Lung (tissue), 12 donors: ENCODE results near the gene BTG4. TPM values are rescaled to one million over a fixed set of nuclear protein-coding genes. Genes with fewer than 3 reads are reported as not detected.

ENCODE experiments used
- ATAC-seq: fragments of 200-7000 bp; cut with Tn5 transposase; one replicate; pipeline ENCODE4 v1.9.1; 2020; ENCODE audit warnings: moderate number of reproducible peaks; ENCODE audit not compliant: insufficient read depth, low FRiP score
- DNase-seq, 3 donors: peaks; one replicate each; pipeline ENCODE4 v3.0.0-alpha.2; 2013 to 2017
- H3K27ac ChIP-seq, 2 donors: one replicate each; pipeline ENCODE4 v1.5.1; 2013; ENCODE audit warnings: mild to moderate bottlenecking in 2 of 2, moderate library complexity in 2 of 2, control low read depth in 1 of 2, inconsistent platforms in 1 of 2, low read depth in 1 of 2, low read length in 1 of 2
- H3K27me3 ChIP-seq, 3 donors: one replicate each; pipeline ENCODE4 v1.5.1; 2013; ENCODE audit warnings: low read length in 2 of 3; ENCODE audit not compliant: control insufficient read depth in 3 of 3, insufficient read depth in 3 of 3
- H3K36me3 ChIP-seq, 4 donors: one replicate each; pipeline ENCODE4 v1.5.1; 2013; ENCODE audit warnings: low read length in 4 of 4, mild to moderate bottlenecking in 1 of 4, moderate library complexity in 1 of 4; ENCODE audit not compliant: control insufficient read depth in 4 of 4, insufficient read depth in 4 of 4
- H3K4me1 ChIP-seq, 5 donors: one replicate each; pipeline ENCODE4 v1.5.1; 2013; ENCODE audit warnings: low read length in 5 of 5, mild to moderate bottlenecking in 2 of 5, moderate library complexity in 1 of 5; ENCODE audit not compliant: control insufficient read depth in 5 of 5, insufficient read depth in 5 of 5
- H3K4me3 ChIP-seq: one replicate; pipeline ENCODE4 v1.5.1; 2013; ENCODE audit warnings: mild to moderate bottlenecking, control low read depth, moderate library complexity
- H3K9ac ChIP-seq, 2 donors: one replicate each; pipeline ENCODE4 v1.5.1; 2013; ENCODE audit warnings: low read length in 2 of 2, control low read depth in 1 of 2; ENCODE audit not compliant: insufficient read depth in 1 of 2
- H3K9me3 ChIP-seq, 4 donors: one replicate each; pipeline ENCODE4 v1.5.1; 2013; ENCODE audit warnings: low read length in 3 of 4, mild to moderate bottlenecking in 1 of 4, moderate library complexity in 1 of 4; ENCODE audit not compliant: control insufficient read depth in 4 of 4, insufficient read depth in 3 of 4
- WGBS, 2 donors: extraction: QIAGEN DNeasy Blood & Tissue Kit; methylation state at CpG; one replicate each; pipeline ENCODE4 v1.1.7; 2013; 5-methylcytosine and 5-hydroxymethylcytosine counted together
- polyA plus RNA-seq, 2 donors: library from polyadenylated mRNA; stranded (reverse); fragments of 200-250 nt; gene quantifications; one replicate each; pipeline ENCODE4 v1.2.1, GENCODE V29; 2013
- total RNA-seq, 2 donors: library from RNA; depleted of rRNA in 1 of 2; stranded (reverse); fragments of >200 nt in 1 of 2; gene quantifications; one replicate each; pipeline ENCODE4 v1.2.1, GENCODE V29; 2014 to 2021
- TF ChIP-seq, protein P1 (sequence below): IDR thresholded peaks from 2 replicates; pipeline ENCODE4 v1.5.1; 2012; ENCODE audit warnings: mild to moderate bottlenecking; ENCODE audit errors: control extremely low read depth, extremely low read depth
- donor health status: control.
- donor health status: control.
- donor health status: Bipolar disorder and iron deficiency.
- donor health status: healthy.
- donor health status: DM: yes; HTN: yes; CAD: no.

BTG4 gene
- total and polyA plus RNA-seq, 4 donors: 0.23 to 1.5 (median 0.52) TPM

DNA sequence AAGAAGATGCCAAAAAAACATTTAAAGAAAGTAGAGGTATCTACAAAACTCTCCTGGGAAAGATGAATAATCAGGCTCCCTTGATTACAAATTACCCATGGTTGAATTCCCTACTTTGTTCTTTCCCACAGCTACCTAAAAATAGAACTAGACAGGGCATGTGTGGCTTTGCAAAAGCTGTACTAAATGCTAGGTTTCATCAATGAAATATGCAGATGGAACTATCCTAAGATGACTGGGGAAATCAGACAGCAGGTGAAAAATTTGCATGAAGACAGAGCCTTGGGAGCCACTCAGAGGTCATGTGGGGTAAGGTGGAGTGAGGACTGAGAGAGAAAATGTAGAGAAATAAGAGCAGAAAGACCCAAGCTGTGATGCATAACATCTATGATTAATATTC, 43.1 kb upstream of the BTG4 start:
- Histone ChIP-seq H3K4me3 (no peak overlapping the region), H3K36me3 (peaks cover 0 to 12% (median 0%) of the 10 kb centered on the region in 4 donors), H3K27me3 (no peaks in the 10 kb centered on the region), H3K4me1 (no peaks in the 10 kb centered on the region), H3K9me3 (peaks cover 0 to 3% (median 0%) of the 10 kb centered on the region in 4 donors), H3K27ac (no peak overlapping the region), H3K9ac (no peak overlapping the region)
- DNase-seq (no peak), ATAC-seq (no peak)
- TF ChIP-seq, protein P1, sequence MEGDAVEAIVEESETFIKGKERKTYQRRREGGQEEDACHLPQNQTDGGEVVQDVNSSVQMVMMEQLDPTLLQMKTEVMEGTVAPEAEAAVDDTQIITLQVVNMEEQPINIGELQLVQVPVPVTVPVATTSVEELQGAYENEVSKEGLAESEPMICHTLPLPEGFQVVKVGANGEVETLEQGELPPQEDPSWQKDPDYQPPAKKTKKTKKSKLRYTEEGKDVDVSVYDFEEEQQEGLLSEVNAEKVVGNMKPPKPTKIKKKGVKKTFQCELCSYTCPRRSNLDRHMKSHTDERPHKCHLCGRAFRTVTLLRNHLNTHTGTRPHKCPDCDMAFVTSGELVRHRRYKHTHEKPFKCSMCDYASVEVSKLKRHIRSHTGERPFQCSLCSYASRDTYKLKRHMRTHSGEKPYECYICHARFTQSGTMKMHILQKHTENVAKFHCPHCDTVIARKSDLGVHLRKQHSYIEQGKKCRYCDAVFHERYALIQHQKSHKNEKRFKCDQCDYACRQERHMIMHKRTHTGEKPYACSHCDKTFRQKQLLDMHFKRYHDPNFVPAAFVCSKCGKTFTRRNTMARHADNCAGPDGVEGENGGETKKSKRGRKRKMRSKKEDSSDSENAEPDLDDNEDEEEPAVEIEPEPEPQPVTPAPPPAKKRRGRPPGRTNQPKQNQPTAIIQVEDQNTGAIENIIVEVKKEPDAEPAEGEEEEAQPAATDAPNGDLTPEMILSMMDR: no peak

GRCh38 chr11:111554532-111554931, 42.3 kb upstream of the BTG4 start:
- DNase-seq: no peak
- Histone ChIP-seq H3K36me3 (peaks cover 0 to 7% (median 0%) of the 10 kb centered on the region in 4 donors), H3K9ac (no peak overlapping the region), H3K4me1 (no peaks in the 10 kb centered on the region), H3K4me3 (no peak overlapping the region), H3K9me3 (peaks cover 0 to 3% (median 0%) of the 10 kb centered on the region in 4 donors), H3K27me3 (no peaks in the 10 kb centered on the region), H3K27ac (no peak overlapping the region)
- no peak for ATAC-seq
- TF ChIP-seq, protein P1: no peak

- ATAC-seq: no peak
- no peak for DNase-seq
- TF ChIP-seq, protein P1: no peak
- 84 to 90% methylated on average over 2 of the region's 2 CpGs for WGBS, 2 donors
- peaks cover 0 to 7% (median 4%) of the 10 kb centered on the region in 4 donors for H3K36me3 ChIP-seq
- H3K27me3 ChIP-seq: no peaks in the 10 kb centered on the region
- H3K27ac ChIP-seq: no peak overlapping the region
- H3K4me3 ChIP-seq: no peak overlapping the region
- H3K9ac ChIP-seq: no peak overlapping the region
- H3K4me1 ChIP-seq: no peaks in the 10 kb centered on the region
- no peaks in the 10 kb centered on the region for H3K9me3 ChIP-seq
Observed at GRCh38 chr11:111550258-111550657, 38.1 kb upstream of the BTG4 start.

GRCh38 chr11:111549869-111550203, 37.6 kb upstream of the BTG4 start:
- Histone ChIP-seq H3K27me3 (no peaks in the 10 kb centered on the region), H3K27ac (no peak overlapping the region), H3K4me3 (no peak overlapping the region), H3K36me3 (peaks cover 0 to 7% (median 5%) of the 10 kb centered on the region in 4 donors), H3K4me1 (no peaks in the 10 kb centered on the region), H3K9me3 (no peaks in the 10 kb centered on the region), H3K9ac (no peak overlapping the region)
- TF ChIP-seq, protein P1: no peak
- ATAC-seq (no peak), DNase-seq (no peak)
- WGBS, 2 donors: 74 to 81% methylated on average over 3 of the region's 3 CpGs
